GM23248 (cell line): ENCODE measurements around the gene ADAMTS18. TPM values are rescaled to one million over a fixed set of nuclear protein-coding genes. Genes with fewer than 3 reads are reported as not detected.

Experiments used
- DNase-seq: peaks from one replicate; pipeline ENCODE4 v3.0.0-alpha.2; 2015
- H2AFZ ChIP-seq: fragments of 200-600 bp; sonication (generic); 2 replicates; pipeline ENCODE4 v1.6.1; 2016; ENCODE audit warnings: antibody characterized with exemption
- H3F3A ChIP-seq: fragments of 200-600 bp; sonication (generic); 2 replicates; pipeline ENCODE4 v1.6.1; 2016; ENCODE audit warnings: mild to moderate bottlenecking, antibody characterized with exemption, mixed run types; ENCODE audit not compliant: insufficient read depth
- H3K27ac ChIP-seq: fragments of 200-600 bp; sonication (generic); 2 replicates; pipeline ENCODE4 v1.5.1; 2016; ENCODE audit warnings: mild to moderate bottlenecking
- H3K27me3 ChIP-seq: fragments of 200-600 bp; sonication (generic); replicated peaks from 2 replicates; pipeline ENCODE4 v1.6.1; 2016; ENCODE audit warnings: mild to moderate bottlenecking; ENCODE audit not compliant: insufficient read depth
- H3K36me3 ChIP-seq: fragments of 200-600 bp; sonication (generic); 2 replicates; pipeline ENCODE4 v1.6.1; 2016; ENCODE audit warnings: low read depth, mild to moderate bottlenecking
- H3K4me1 ChIP-seq: fragments of 200-600 bp; sonication (generic); 2 replicates; pipeline ENCODE4 v1.6.1; 2016; ENCODE audit warnings: mild to moderate bottlenecking; ENCODE audit not compliant: insufficient read depth
- H3K4me2 ChIP-seq: fragments of 200-600 bp; sonication (generic); one replicate; pipeline ENCODE4 v1.6.1; 2016; ENCODE audit warnings: mild to moderate bottlenecking; ENCODE audit not compliant: unreplicated experiment
- H3K4me3 ChIP-seq: fragments of 200-600 bp; sonication (generic); 2 replicates; pipeline ENCODE4 v1.5.1; 2016; ENCODE audit warnings: mild to moderate bottlenecking
- H3K79me2 ChIP-seq: fragments of 200-600 bp; sonication (generic); 2 replicates; pipeline ENCODE4 v1.6.1; 2016; ENCODE audit warnings: mild to moderate bottlenecking; ENCODE audit not compliant: insufficient read depth
- H3K9ac ChIP-seq: fragments of 200-600 bp; sonication (generic); 2 replicates; pipeline ENCODE4 v1.6.1; 2016; ENCODE audit warnings: mild to moderate bottlenecking
- H3K9me2 ChIP-seq: fragments of 200-600 bp; sonication (generic); 2 replicates; pipeline ENCODE4 v1.6.1; 2016; ENCODE audit warnings: mixed run types, mild to moderate bottlenecking, moderate library complexity; ENCODE audit not compliant: insufficient read depth
- H3K9me3 ChIP-seq: fragments of 200-600 bp; sonication (generic); one replicate; pipeline ENCODE4 v1.6.1; 2017; ENCODE audit warnings: low read depth
- H4K20me1 ChIP-seq: fragments of 200-600 bp; sonication (generic); 2 replicates; pipeline ENCODE4 v1.6.0; 2016; ENCODE audit not compliant: insufficient read depth
- EZH2 ChIP-seq: fragments of 200-600 bp; sonication (generic); IDR thresholded peaks from 2 replicates; pipeline ENCODE4 v1.6.1; 2018; ENCODE audit warnings: antibody characterized with exemption, mild to moderate bottlenecking; ENCODE audit not compliant: insufficient read depth, poor library complexity, severe bottlenecking
- EZH2phosphoT487 ChIP-seq: fragments of 200-600 bp; sonication (generic); IDR thresholded peaks from 2 replicates; pipeline ENCODE4 v1.6.1; 2018; ENCODE audit warnings: antibody characterized with exemption, moderate library complexity, mild to moderate bottlenecking, low read depth; ENCODE audit not compliant: insufficient read depth
- WGBS, 2 experiments: methylation state at CpG; one replicate each; pipeline ENCODE4 v1.1.6; 2015 to 2017; ENCODE audit warnings: low lambda C conversion rate in 2 of 2, low coverage in 1 of 2; ENCODE audit errors: missing lambda C conversion rate in 2 of 2; 5-methylcytosine and 5-hydroxymethylcytosine counted together
- in situ Hi-C: fragments of 300-500 bp; cut with MboI; formaldehyde crosslinking; loops from 2 replicates; pipeline ENCODE4 v1.15.0; 2020
- polyA plus RNA-seq: library from polyadenylated mRNA; unstranded; fragments of >200 nt; fragmentation: Nextera tagmentation; extraction: Ambion mirVana; gene quantifications from 2 replicates; pipeline ENCODE4 v1.2.1, GENCODE V29; 2016
- total RNA-seq: library from RNA; depleted of rRNA; stranded (reverse); fragments of >200 nt; shearing (Covaris generic); gene quantifications from 2 replicates; pipeline ENCODE4 v1.2.3, GENCODE V29; 2014; rRNA removed

The ADAMTS18 gene, protein sequence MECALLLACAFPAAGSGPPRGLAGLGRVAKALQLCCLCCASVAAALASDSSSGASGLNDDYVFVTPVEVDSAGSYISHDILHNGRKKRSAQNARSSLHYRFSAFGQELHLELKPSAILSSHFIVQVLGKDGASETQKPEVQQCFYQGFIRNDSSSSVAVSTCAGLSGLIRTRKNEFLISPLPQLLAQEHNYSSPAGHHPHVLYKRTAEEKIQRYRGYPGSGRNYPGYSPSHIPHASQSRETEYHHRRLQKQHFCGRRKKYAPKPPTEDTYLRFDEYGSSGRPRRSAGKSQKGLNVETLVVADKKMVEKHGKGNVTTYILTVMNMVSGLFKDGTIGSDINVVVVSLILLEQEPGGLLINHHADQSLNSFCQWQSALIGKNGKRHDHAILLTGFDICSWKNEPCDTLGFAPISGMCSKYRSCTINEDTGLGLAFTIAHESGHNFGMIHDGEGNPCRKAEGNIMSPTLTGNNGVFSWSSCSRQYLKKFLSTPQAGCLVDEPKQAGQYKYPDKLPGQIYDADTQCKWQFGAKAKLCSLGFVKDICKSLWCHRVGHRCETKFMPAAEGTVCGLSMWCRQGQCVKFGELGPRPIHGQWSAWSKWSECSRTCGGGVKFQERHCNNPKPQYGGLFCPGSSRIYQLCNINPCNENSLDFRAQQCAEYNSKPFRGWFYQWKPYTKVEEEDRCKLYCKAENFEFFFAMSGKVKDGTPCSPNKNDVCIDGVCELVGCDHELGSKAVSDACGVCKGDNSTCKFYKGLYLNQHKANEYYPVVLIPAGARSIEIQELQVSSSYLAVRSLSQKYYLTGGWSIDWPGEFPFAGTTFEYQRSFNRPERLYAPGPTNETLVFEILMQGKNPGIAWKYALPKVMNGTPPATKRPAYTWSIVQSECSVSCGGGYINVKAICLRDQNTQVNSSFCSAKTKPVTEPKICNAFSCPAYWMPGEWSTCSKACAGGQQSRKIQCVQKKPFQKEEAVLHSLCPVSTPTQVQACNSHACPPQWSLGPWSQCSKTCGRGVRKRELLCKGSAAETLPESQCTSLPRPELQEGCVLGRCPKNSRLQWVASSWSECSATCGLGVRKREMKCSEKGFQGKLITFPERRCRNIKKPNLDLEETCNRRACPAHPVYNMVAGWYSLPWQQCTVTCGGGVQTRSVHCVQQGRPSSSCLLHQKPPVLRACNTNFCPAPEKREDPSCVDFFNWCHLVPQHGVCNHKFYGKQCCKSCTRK (N-terminal part only)
- total RNA-seq: not detected in 2 replicates
- polyA plus RNA-seq: not detected in 2 replicates

DNA sequence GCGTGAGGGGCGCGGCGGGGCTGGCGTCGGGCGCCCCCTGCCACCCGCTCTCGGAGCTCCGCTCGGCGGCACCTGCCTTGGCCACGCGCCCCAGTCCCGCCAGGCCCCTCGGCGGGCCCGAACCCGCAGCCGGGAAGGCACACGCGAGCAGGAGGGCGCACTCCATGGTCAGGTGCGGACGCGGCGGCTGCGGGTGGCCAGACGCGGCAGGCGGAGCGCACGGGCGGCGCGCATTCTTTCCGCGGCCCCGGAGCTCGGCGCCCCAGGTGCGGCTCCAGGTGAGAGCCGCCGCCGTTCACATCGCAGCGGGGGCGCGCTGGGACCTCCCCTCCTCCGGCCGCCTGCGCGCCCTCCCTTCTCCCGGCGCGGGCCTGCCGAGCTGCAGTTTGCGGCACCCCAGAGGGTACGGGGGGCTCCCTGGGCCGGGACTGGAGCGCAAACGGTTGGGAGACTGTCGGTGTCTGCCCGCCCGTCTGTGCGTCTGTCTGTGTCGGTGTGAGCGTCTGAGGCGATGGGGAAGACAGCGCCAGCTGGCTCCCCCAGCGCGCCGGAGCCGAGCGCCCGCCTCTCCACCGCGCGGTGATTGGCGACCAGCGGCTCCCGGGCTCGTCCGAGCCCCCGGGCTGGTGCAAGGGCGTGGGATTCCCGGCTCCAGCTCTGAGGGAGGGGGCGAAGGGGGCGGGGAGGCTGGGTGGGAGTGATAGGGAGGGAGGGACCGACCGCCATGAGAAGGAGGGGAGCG lies at the start of gene ADAMTS18:
ADAMTS18 (minus strand) TSS at position 505 of the 742 bp plus-strand sequence; CDS start at position 166, 339 bp downstream.
- no peak within 1 kb of the TSS for H3K4me2 ChIP-seq
- WGBS, 2 experiments: 2 to 4% methylated on average over 55 to 88 of the region's 92 CpGs
- no peak for DNase-seq
- no peak for TF ChIP-seq EZH2phosphoT487
- no peak for TF ChIP-seq EZH2
- H3K27me3 ChIP-seq: peaks cover 51% of the 10 kb centered on the region
- no peaks in the 10 kb centered on the region for H3K36me3 ChIP-seq
- in situ Hi-C loops: no loop called here
- H3K27ac ChIP-seq: no peak within 1 kb of the TSS
- no peaks in the 10 kb centered on the region for H3F3A ChIP-seq
- H3K4me1 ChIP-seq: no peaks in the 10 kb centered on the region
- H3K9me2 ChIP-seq: no peaks in the 10 kb centered on the region
- no peak within 1 kb of the TSS for H2AFZ ChIP-seq
- no peaks in the 10 kb centered on the region for H3K79me2 ChIP-seq
- H3K4me3 ChIP-seq: no peak within 1 kb of the TSS
- no peaks in the 10 kb centered on the region for H3K9me3 ChIP-seq
- no peak within 1 kb of the TSS for H3K9ac ChIP-seq
- H4K20me1 ChIP-seq: no peaks in the 10 kb centered on the region

DNA sequence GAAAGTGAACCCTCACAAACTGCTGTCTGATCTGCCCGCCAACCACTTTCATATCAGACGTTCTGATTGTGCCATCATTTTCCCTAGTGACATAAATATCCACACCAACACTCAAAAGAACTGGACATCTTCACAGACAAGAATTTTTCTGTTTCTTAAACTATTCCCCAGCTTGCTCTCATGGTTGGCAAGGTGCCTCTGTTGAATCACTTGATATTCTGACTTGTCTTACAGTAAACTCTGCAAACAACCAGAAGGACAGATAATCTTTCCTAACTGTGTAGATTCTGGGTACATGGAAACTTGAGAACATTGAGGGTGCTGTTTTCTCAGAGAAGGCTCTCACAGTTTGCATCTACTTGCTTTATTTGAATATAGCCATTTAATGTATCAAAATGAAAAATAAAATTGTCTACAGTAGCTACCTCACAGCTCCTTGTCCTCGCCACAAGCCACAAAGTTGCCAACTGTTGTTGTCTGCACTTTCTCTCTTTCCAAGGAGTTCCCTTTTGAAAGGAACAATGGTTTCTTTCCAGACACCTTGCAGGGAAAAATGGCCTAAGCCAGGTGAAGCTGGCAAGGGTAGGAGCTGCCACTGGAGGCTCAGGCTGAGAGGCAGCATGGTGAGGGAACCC lies 46.0 kb upstream of the ADAMTS18 start:
- TF ChIP-seq EZH2 (no peak), EZH2phosphoT487 (no peak)
- no peaks in the 10 kb centered on the region for H3K36me3 ChIP-seq
- H3K27ac ChIP-seq: no peak overlapping the region
- no peak overlapping the region for H2AFZ ChIP-seq
- H3K27me3 ChIP-seq: no peaks in the 10 kb centered on the region
- H3K79me2 ChIP-seq: no peaks in the 10 kb centered on the region
- H3K4me2 ChIP-seq: no peak overlapping the region
- in situ Hi-C loops: no loop called here
- no peak overlapping the region for H3K9ac ChIP-seq
- no peak overlapping the region for H3K4me3 ChIP-seq
- no peak for DNase-seq
- no peaks in the 10 kb centered on the region for H4K20me1 ChIP-seq
- H3F3A ChIP-seq: no peaks in the 10 kb centered on the region
- H3K4me1 ChIP-seq: no peaks in the 10 kb centered on the region
- H3K9me3 ChIP-seq: no peaks in the 10 kb centered on the region
- H3K9me2 ChIP-seq: no peaks in the 10 kb centered on the region
- WGBS, 2 experiments: 60 to 68% methylated on average over 3 of the region's 3 CpGs

DNA sequence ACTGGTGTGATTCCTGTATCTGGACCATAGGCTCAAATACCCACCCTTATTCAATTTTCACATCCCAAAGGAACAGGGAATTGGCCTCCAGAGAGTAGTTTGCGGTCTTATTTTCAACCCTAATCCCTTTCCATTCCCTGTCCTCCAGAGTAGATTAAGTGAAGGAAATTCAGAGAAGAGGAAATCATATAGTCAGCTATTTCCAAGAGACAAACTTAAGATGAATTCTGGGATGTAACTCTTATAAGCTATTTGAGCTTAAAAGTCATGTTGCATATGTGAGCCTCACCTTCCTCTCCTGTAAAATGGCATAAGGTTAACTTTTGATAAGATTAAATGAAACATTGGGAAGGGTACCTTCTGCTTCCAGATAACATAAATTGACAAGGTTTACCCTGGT lies 37.4 kb upstream of the ADAMTS18 start:
- no peaks in the 10 kb centered on the region for H3K9me2 ChIP-seq
- in situ Hi-C loops: no loop called here
- H3K27ac ChIP-seq: no peak overlapping the region
- no peak overlapping the region for H3K4me2 ChIP-seq
- H4K20me1 ChIP-seq: no peaks in the 10 kb centered on the region
- H3K4me3 ChIP-seq: no peak overlapping the region
- no peaks in the 10 kb centered on the region for H3F3A ChIP-seq
- no peaks in the 10 kb centered on the region for H3K9me3 ChIP-seq
- H3K79me2 ChIP-seq: no peaks in the 10 kb centered on the region
- 67 to 72% methylated on average over 1 of the region's 1 CpG for WGBS, 2 experiments
- TF ChIP-seq EZH2: no peak
- no peak for TF ChIP-seq EZH2phosphoT487
- no peaks in the 10 kb centered on the region for H3K27me3 ChIP-seq
- no peak overlapping the region for H3K9ac ChIP-seq
- no peak overlapping the region for H2AFZ ChIP-seq
- no peaks in the 10 kb centered on the region for H3K4me1 ChIP-seq
- DNase-seq: no peak
- H3K36me3 ChIP-seq: no peaks in the 10 kb centered on the region
